WERI-Rb-1 (cell line): Measurements from ENCODE around the gene VAV3.

Experiments
- DNase-seq: peaks from one replicate; pipeline ENCODE4 v3.0.0-alpha.2; 2020
- H3K27ac ChIP-seq: fragments of 250-450 bp; sonication (Bioruptor Pico); 2 replicates; pipeline ENCODE4 v1.5.1; 2020; ENCODE audit warnings: mild to moderate bottlenecking, moderate library complexity
- H3K27me3 ChIP-seq: fragments of 250-450 bp; sonication (Bioruptor Pico); 2 replicates; pipeline ENCODE4 v1.5.1; 2021; ENCODE audit warnings: mild to moderate bottlenecking, low read depth, moderate library complexity; ENCODE audit not compliant: insufficient read depth, severe bottlenecking
- H3K36me3 ChIP-seq: fragments of 250-450 bp; sonication (Bioruptor Pico); 2 replicates; pipeline ENCODE4 v1.5.1; 2020; ENCODE audit warnings: mild to moderate bottlenecking, moderate library complexity
- H3K4me3 ChIP-seq: 2 replicates; pipeline ENCODE4 v1.5.1; 2011; ENCODE audit warnings: low read depth, mild to moderate bottlenecking, control low read depth, low read length
- H3K9me3 ChIP-seq: fragments of 250-450 bp; sonication (Bioruptor Pico); 2 replicates; pipeline ENCODE4 v1.5.1; 2021; ENCODE audit warnings: mild to moderate bottlenecking, moderate library complexity; ENCODE audit not compliant: severe bottlenecking
- CTCF ChIP-seq: IDR thresholded peaks from 2 replicates; pipeline ENCODE4 v1.5.1; 2011; ENCODE audit warnings: low read depth, mild to moderate bottlenecking, control low read depth, inconsistent platforms, low read length

The VAV3 gene

GRCh38 chr1:107835151-107835670, 129.8 kb downstream of the VAV3 start:
- Histone ChIP-seq H3K4me3 (no peak overlapping the region), H3K27ac (no peak overlapping the region), H3K36me3 (no peaks in the 10 kb centered on the region), H3K9me3 (no peaks in the 10 kb centered on the region), H3K27me3 (no peaks in the 10 kb centered on the region)
- no peak for TF ChIP-seq CTCF
- DNase-seq: no peak

GRCh38 chr1:107833061-107833460, 131.9 kb downstream of the VAV3 start:
- H3K27me3 ChIP-seq: no peaks in the 10 kb centered on the region
- H3K36me3 ChIP-seq: no peaks in the 10 kb centered on the region
- H3K27ac ChIP-seq: no peak overlapping the region
- H3K4me3 ChIP-seq: no peak overlapping the region
- H3K9me3 ChIP-seq: no peaks in the 10 kb centered on the region
- TF ChIP-seq CTCF: no peak
- no peak for DNase-seq

- no peak for TF ChIP-seq CTCF
- Histone ChIP-seq H3K27me3 (no peaks in the 10 kb centered on the region), H3K4me3 (no peak overlapping the region), H3K36me3 (no peaks in the 10 kb centered on the region), H3K27ac (no peak overlapping the region), H3K9me3 (no peaks in the 10 kb centered on the region)
- DNase-seq: no peak
Observed at GRCh38 chr1:107831921-107832320, 133.1 kb downstream of the VAV3 start.

GRCh38 chr1:107830526-107830925, 134.5 kb downstream of the VAV3 start:
- Histone ChIP-seq H3K27ac (no peak overlapping the region), H3K4me3 (no peak overlapping the region), H3K36me3 (no peaks in the 10 kb centered on the region), H3K27me3 (no peaks in the 10 kb centered on the region), H3K9me3 (no peaks in the 10 kb centered on the region)
- no peak for TF ChIP-seq CTCF
- no peak for DNase-seq

GRCh38 chr1:107830075-107830474, 134.9 kb downstream of the VAV3 start:
- H3K9me3 ChIP-seq: no peaks in the 10 kb centered on the region
- DNase-seq: no peak
- H3K36me3 ChIP-seq: no peaks in the 10 kb centered on the region
- H3K27me3 ChIP-seq: no peaks in the 10 kb centered on the region
- TF ChIP-seq CTCF: no peak
- no peak overlapping the region for H3K27ac ChIP-seq
- H3K4me3 ChIP-seq: no peak overlapping the region

GRCh38 chr1:107829036-107829770, 135.8 kb downstream of the VAV3 start:
- Histone ChIP-seq H3K36me3 (no peaks in the 10 kb centered on the region), H3K27ac (no peak overlapping the region), H3K27me3 (no peaks in the 10 kb centered on the region), H3K9me3 (no peaks in the 10 kb centered on the region), H3K4me3 (no peak overlapping the region)
- DNase-seq: no peak
- no peak for TF ChIP-seq CTCF
